ENCODE results near the gene CENPX.

Gene CENPX

GRCh38 chr17:82009413-82009812 lies 13.3 kb downstream of the CENPX start:
- DNase-seq = no peak

DNA sequence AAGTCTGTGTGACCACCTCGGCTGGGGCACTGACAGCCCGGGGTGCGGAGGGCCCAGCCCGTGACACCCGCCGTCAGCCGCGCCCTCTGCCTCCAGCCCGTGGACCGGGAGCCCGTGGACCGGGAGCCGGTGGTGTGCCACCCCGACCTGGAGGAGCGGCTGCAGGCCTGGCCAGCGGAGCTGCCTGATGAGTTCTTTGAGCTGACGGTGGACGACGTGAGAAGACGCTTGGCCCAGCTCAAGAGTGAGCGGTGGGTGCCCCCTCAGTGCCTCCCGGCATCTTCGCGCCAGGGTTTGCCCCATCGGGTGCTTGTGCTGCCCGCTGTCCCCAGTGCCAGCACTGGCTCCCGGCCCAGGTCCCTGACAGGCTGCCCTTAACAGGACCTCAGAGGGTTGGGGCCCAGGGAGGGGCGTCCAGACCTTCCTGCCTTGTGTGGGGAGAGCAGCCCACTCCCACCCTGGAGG lies 13.7 kb downstream of the CENPX start:
- no peak for DNase-seq

DNA sequence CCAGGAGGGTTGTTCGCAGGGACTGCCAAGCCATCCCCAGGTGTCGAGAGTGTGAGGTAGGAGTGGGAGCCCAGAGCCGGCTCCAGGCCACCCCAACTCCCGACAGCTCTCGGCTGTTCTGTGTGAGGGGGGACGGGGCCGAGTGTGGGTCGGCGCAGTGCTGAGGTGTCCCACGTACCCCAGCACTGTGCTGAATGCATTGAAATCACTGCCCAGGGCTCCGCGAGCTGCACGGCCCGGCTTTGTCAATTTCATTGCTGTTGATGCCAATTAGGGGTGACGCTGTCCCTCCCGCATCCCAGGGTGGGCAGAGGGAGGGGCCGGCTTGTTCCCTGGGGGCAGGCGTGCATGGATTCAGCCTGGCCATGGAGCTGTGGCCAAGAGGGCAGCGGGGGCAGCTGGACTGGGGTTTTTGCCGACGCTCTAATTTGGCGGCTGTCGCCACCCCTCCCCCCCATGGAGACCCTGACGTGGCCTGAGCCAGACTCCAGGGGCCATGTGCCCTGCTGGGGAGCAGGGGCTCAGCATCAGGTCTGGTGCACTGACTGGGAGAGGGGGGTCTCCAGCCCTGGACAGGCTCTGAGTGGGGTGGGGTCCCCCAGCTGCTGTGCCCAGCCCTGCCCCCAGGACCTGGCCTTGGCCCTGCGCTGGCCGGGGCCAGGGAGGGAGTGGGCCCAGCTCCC lies 14.3 kb downstream of the CENPX start:
- DNase-seq = no peak

- DNase-seq = no peak
Observed at GRCh38 chr17:82007495-82008257, 15.0 kb downstream of the CENPX start.

DNA sequence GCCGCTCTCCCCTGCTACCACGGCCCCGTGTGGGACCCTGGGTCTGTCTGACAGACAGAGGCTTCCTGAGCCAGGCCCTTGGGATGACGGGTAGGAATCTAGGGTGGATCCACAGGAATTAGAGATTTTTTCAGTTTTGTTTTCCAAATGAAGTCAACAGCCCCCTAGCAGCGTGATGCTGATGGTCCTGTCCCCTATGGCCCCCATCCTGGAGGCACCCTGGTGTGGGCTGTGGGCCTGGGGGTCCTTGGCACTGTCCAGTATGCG lies 15.5 kb downstream of the CENPX start:
- DNase-seq = no peak

GRCh38 chr17:82006468-82007227 lies 16.0 kb downstream of the CENPX start:
- DNase-seq = no peak

GRCh38 chr17:82005701-82006348 lies 16.9 kb downstream of the CENPX start:
- no peak for DNase-seq

GRCh38 chr17:82004517-82005455 lies 17.9 kb downstream of the CENPX start:
- DNase-seq = no peak

DNA sequence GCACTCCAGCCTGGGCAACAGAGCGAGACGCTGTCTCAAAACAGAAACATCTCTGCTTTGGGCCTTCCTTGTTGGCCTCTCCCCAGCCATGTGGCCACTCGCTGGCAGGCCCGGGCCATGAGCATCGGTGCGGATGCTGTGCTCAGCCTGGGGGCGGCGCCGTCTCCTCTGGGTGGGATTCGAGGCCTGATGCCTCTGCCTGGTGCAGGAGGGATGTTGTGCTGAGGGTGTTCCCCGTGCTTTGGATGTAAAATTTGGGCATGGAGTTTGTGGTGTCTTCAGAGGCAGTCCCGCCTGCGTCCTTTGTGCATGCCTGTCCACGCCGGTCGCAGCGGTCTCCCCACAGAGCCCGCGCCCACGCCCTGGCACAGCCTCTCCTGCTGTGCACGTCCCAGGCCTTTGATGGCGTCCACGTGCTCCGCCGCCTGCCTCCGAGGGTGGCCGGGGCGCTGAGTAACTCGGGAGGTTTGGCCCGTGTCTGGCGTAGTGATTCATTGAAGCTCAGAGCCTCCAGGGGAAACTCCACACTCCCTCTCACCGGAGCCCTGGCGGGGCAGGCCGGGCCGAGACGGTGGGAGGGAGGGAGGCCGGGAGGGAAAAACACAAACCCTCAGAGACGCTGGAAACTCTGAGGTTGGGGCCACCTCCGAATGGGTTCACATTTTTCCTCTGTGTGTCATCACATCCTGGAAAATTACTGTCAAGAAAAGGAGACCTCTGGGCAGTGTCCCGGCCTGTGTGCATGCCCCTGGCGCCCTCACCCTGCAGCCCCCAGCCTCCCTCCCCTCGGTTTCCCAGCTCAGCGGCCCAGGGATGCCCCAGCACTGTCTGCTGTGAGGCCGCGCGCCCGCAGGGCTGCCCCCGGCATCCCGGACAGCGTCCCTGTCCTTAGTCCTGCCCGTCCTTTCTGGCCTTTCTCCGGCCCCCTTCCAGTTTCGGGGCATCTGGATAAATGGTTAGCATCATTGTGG lies 19.0 kb downstream of the CENPX start:
- DNase-seq = peak; percentile 83

DNA sequence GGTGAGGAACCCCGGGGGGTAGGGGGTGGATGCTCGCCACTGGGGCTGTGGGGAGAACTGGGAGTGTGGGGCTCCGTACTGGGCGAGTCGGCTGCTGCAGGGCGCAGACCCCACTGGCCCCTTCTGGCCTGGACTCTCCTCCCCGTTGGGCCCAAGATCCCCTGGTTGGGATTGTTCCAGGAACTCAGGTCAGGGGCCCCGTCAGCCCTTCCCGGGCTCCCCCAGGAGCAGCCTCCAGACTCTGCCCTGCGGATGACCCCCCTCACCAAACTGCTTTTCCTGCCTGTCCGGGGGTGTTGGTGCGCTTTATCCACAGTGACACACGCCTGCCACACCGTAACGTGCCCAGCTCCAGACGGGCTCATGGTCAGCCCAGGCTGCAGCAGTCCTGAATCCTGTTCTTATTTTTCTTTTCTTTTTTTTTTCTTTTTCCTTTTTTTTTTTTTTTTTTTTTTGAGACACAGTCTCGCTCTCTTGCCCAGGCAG lies 21.1 kb downstream of the CENPX start:
- DNase-seq = no peak

DNA sequence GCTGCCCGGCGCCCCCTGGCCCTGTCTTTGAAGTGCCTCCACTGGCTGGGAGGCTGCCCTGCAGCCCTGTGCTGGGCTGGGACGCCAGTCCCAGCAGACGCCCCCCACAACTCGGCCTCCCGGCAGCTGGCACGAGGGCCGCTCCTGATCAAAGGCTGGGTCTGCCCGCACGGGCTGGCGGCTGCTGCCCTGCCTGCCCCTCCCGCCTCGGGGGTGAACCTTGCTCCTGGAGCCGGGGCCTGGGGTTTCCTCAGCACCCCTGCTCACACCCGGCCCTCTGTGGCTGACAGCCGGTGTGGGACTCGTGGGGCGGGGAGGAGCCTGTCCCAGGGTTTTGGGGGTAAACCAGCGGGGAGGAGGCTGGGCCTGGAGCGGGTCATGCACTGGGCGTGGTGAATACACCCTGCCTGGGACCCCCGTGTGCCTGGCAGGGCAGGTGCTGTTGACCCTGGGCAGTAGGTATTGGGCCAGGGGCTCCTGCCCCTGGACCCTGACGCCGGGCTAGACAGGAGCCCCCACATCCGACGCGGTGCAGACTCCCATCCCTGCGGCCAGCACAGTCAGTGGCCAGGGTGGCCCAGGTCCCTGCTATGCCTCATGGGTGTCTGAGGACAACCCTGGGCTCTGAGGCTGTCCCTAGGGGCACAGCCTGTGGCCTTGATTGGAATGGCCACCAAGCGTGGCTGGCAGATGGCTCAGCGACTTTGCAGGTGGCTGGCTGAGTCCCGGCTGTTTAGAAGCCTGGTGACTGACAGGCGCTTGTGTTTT lies 21.7 kb downstream of the CENPX start:
- no peak for DNase-seq

DNA sequence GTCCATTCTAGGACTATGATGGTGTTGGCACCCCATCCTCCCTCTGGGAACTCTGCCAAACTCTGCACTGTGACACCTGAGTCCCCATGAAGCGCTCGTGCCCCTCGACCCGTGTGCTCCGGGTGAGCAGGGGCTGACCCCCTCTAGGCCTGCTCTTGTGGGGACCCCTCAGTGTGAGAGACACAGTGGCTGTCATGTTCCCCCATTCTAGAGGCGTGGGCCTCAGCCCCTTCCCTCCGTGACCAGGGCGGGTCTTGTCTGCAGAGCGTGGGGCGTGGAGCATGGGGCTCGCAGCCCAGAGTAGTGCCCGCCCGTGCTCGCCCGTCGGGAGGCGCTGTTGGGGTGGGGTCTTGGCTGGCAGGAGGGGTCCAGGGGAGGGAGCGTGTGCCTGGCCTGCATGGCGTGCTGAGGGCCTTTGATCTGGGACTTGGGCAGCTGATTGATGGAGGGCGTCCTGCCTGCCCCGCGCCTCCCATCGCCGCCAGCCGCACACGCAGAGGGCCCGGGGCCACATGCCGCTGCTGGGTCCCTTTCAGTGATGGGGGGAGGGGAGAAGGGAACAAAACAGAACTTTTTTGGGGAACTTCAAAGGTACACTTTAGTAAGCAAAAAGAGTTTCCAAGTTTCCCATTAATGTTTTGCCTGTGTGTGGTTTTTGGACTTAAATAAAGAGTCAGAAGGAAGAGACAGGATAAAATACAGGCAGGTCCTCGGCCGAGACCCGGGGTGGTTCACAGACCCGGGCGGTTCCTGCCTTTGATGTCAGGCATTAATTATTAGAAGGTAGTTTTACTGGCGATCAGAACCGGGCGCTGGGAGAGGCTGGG lies 22.5 kb downstream of the CENPX start:
- DNase-seq = no peak

DNA sequence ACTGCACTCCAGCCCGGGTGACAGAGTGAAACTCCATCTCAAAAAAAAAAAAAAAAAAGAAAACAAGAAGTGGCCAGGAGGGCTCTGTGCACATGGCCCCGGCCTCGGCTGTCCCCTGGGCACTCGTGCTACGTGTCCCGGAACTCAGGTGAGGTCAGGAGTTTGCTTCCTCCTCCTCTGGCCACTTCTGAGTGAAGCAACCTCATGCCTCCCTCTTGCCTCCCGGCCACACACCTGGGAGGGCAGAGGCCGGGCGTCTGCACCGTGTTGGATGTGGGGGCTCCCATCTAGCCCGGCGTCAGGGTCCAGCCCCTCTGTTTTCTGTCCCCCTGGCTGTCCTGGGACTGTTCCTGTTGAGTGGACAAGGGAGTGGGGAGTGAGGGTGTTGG lies 23.1 kb downstream of the CENPX start:
- no peak for DNase-seq

DNA sequence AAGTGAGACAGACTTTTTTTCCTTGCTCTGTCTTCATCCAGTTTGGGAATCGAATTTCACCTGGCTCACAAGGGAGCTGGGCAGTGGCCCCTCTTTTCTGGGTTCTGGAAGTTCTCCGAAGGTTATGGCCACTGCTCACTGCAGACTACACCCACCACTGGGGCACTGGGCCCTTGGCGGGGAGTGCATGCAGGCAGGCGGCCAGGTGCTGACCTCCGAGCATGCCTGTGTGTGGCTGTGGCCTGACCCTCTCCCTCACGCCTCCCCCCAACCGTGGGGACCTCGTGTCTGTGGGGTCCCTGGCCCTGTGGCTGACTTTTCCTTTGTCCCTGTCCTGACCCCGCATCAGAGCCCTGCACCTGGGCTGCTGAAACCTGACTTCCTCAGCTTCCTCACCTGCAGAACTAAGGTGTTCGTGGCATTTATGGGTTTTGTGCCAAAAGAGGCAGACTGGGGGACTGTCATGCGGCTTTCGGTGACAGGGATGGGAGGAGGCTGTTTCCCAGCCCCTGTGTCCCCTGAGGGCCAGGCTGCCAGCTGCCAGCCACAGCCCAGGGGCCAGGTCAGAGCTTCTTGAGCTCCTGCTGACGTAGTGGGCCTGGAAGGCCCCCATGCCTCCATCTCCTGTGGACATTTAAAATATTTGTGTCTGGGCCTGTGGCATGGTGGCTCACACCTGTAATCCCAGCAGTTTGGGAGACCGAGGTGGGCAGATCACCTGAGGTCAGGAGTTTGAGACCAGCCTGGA lies 23.8 kb downstream of the CENPX start:
- DNase-seq = no peak

- no peak for DNase-seq
Observed at GRCh38 chr17:81998212-81998611, 24.5 kb downstream of the CENPX start.

GRCh38 chr17:81996757-81997441 lies 25.8 kb downstream of the CENPX start:
- DNase-seq = no peak

DNA sequence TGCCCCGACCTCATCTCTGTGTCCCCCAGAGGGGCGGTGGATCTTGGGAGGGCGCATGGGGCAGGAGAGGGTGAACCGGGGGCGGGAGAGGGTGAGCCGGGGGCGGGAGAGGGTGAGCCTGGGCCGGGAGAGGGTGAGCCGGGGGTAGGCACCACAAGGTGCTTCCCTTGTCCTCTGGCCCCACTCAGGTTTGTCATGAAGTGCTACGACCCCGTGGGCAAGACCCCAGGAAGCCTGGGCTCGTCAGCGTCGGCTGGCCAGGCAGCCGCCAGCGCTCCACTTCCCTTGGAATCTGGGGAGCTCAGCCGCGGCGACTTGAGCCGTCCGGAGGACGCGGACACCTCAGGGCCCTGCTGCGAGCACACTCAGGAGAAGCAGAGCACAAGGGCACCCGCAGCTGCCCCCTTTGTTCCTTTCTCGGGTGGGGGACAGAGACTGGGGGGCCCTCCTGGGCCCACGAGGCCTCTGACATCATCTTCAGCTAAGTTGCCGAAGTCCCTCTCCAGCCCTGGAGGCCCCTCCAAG lies 26.4 kb downstream of the CENPX start:
- DNase-seq = no peak
